Measurements from ENCODE around the gene NRCAM.

The NRCAM gene

DNA sequence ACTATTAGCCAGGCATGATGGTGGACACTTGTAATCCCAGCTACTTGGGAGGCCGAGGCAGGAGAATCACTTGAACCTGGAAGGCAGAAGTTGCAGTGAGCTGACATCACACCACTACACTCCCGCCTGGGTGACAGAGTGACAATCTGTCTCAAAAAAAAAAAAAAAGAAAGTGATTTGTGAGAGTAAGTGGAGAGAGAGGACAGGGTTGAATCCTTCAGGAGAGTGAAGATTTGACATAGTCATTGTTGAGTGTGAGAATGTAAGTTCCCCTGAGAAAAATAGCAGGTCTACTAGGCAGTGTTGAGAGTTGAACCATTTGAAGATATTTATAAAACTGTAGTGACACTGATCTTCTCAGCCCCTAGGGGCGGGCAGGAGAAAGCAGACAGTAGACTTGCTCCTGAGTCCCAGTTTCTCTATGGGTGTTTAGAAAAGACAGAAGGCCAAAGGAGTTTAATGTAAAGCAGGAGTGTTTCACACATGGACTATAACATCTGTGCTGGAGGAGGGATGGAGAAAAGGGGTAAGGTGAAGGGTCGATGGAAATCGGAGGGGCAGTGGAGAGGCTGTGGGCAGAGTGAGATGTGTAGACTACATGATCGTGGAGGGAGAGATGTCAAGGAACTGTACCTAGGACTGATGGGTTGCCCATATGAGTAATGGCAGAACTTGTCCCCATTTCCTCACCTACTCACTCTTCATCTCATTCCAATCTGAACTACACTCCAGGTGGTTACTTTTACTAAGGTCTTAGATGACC is 312.4 kb downstream of the NRCAM start:
- TF ChIP-seq ZFX (IDR thresholded peaks at IDR 0.05) = no peak
- 0 out of 2 replicates have a peak, but pooled peaks have one; percentile 6 for TF ChIP-seq CTCF (conservative IDR thresholded peaks at IDR 0.05)
- H3K27ac ChIP-seq = no peak overlapping the region

GRCh38 chr7:108142675-108143259 is 313.5 kb downstream of the NRCAM start:
- H3K27ac ChIP-seq = no peak overlapping the region
- TF ChIP-seq CTCF (conservative IDR thresholded peaks at IDR 0.05) (no peak), ZFX (IDR thresholded peaks at IDR 0.05) (no peak)

GRCh38 chr7:108142180-108142579 is 314.1 kb downstream of the NRCAM start:
- H3K27ac ChIP-seq = no peak overlapping the region
- TF ChIP-seq CTCF (conservative IDR thresholded peaks at IDR 0.05) (no peak), ZFX (IDR thresholded peaks at IDR 0.05) (no peak)

GRCh38 chr7:108140671-108141070 is 315.6 kb downstream of the NRCAM start:
- H3K27ac ChIP-seq = no peak overlapping the region
- no peak for TF ChIP-seq CTCF (conservative IDR thresholded peaks at IDR 0.05)
- TF ChIP-seq ZFX (IDR thresholded peaks at IDR 0.05) = no peak

DNA sequence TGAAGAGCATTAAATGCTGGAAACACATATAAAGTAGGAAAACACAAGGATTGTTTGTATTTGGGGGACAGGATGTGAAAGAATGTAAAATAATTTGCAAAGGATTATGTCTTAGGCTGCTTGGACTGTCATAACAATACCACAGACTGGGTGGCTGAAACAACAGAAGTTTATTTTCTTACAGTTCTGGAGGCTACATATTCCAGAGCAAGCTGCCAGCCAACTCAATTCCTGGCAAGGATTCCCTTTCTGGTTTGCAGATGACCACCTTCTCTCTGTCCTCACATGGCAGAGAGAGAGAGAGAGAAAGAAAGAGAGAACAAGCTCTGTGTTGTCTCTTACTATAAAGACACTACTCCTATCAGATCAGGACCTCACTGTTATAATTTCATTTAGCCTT is 317.3 kb downstream of the NRCAM start:
- TF ChIP-seq ZFX (IDR thresholded peaks at IDR 0.05) (no peak), CTCF (conservative IDR thresholded peaks at IDR 0.05) (no peak)
- no peak overlapping the region for H3K27ac ChIP-seq

GRCh38 chr7:108137993-108138392 is 318.2 kb downstream of the NRCAM start:
- TF ChIP-seq ZFX (IDR thresholded peaks at IDR 0.05) = no peak
- TF ChIP-seq CTCF (conservative IDR thresholded peaks at IDR 0.05) = no peak
- no peak overlapping the region for H3K27ac ChIP-seq

DNA sequence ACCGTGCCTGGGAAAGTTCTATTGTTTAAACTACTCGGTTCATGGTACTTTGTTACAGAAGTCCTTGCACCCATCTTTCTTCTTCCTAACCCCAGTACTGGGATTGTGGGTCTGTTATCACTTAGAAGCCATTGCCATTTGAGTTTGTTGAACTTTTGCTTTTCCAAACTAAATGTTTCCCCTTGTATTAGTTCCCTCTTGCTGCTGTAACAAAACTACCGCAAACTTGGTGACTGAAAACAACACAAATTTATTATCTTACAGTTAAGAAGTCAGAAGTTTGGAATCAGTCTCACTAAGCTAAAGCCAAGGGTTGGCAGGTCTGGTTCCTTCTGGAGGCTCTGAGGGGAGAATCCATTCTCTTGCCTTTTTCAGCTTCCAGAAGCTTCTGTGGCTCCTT is 319.2 kb downstream of the NRCAM start:
- H3K27ac ChIP-seq = no peak overlapping the region
- TF ChIP-seq ZFX (IDR thresholded peaks at IDR 0.05) (no peak), CTCF (conservative IDR thresholded peaks at IDR 0.05) (no peak)

Data from C4-2B (cell line).